OCI-LY1 (cell line): ENCODE measurements around the gene ECEL1.

Experiments used
- CTCF ChIP-seq: fragments of 200-600 bp; sonication (generic), shearing (Covaris generic); IDR thresholded peaks from 2 replicates; pipeline ENCODE4 v1.5.1; 2017; ENCODE audit warnings: mild to moderate bottlenecking, antibody characterized with exemption, low read length, moderate library complexity, mixed read lengths
- EZH2 ChIP-seq: fragments of 200-600 bp; sonication (generic), shearing (Covaris generic); IDR thresholded peaks from 2 replicates; pipeline ENCODE4 v1.8.0; 2017; ENCODE audit warnings: borderline replicate concordance, mixed run types, mild to moderate bottlenecking, antibody characterized with exemption, low read length, moderate library complexity, mixed read lengths

DNA sequence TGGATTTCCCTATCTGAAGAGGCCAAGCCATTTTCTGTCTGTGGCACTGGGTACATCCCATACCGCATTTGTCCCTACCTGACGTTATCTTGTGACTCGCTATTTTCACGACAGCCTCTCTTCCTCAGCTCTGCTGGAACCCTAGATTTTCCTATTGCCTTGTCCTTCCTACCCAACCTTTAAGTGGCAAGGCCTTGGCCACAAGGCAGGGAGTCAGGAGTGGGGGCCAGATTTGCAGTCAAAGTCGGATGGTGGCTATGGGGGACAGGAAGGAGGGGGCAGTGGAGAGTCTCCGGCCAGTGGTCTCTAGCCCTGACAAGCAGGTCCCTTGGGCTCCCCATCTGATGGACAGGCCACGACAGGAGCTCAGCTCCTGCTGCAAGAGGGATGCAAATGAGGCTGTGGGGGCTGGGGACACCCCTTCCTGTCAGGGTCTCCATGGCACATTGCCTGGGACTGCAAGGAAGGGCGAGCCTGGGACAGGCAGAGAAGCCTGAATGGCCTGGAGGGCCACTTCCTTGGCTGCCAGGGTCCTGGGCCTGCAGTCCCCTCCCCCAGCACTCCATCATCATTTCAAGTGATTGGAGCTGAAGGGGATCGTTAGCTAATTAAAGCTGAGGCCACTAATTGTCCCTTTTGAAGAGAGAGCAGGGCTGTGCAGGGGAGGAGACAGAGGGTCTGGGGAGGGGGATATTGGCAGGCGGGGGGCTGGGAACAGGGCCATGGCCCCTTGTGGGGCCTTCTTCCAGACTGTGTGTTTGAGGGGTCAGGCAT lies 6.3 kb upstream of the ECEL1 start:
- TF ChIP-seq CTCF = no peak
- no peak for TF ChIP-seq EZH2
